ENCODE data around the gene NUP43.
"Not testable (repeated sequence)": the region's sequence is repeated elsewhere in the genome, so short reads cannot be mapped to it uniquely, and the experiment has no call there.

NUP43 gene

DNA sequence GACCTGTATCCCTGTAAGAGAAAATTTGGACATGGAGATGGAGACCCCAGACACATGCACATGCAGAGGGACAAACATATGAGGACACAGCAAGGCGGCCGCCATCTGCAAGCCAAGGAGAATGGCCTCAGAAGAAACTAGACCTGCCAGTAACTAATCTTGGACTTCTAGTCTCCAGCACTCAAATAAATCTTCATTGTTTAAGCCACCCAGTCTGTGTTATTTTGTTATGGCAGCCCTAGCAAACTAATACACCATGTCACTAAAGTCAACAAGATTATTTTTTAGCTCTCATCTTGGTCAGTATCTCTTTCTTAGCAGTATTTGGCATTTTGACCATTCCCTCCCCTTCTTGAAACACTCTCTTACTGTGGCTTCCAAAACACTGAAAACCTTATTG is 55.1 kb downstream of the NUP43 start:
- no peak for DNase-seq (ENCODE audit: low spot score)

DNA sequence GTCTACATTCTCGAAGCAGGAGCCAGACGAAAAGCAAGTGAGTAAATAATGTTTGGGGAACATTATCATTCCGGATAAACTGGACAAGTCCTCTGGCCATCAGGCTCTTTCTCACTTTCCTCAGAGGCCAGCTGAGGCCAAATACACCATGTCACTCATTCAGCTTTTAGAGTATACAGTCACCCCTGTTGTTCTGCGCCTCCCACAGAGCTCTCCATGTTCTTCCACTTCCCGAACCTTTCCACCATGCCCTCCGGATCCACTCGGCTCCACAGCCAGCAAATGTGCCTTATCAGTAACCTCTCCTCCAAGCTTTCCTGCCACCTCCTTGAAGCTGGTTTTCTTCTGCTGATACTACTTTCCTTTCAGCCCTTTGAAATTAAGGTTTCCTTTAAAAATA is 60.1 kb downstream of the NUP43 start:
- DNase-seq (ENCODE audit: low spot score) = no peak

- DNase-seq (ENCODE audit: low spot score) = no peak
Observed at GRCh38 chr6:149683256-149683859, 63.0 kb downstream of the NUP43 start.

GRCh38 chr6:149681845-149682244 is 64.5 kb downstream of the NUP43 start:
- not testable (repeated sequence) for DNase-seq (ENCODE audit: low spot score)

DNA sequence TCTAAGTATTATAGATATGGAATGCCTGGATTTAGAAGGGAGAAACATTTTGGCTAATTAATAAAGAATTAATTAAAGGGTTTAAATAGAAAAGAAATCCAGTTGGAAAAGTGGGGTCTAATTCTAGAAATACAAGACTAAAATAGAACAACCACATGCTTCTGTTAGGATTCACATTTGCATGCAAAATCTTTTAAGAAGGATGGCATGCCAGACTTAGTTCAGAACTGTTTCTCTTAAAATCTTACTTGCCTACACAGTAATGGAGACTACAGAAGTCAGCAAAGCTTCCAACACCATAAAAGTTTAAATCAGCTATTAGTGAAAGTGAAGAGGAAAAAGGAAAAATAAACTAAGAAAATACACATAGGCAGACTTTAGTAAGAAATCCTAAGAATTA is 65.1 kb downstream of the NUP43 start:
- no peak for DNase-seq (ENCODE audit: low spot score)

- no peak for DNase-seq (ENCODE audit: low spot score)
Observed at GRCh38 chr6:149680503-149680902, 65.8 kb downstream of the NUP43 start.

All from kidney capillary endothelial cell (primary cell).